Measurements from ENCODE around the gene ENPP3. TPM values are rescaled to one million over a fixed set of nuclear protein-coding genes. Genes with fewer than 3 reads are reported as not detected.

Gene ENPP3
- 0.51 and 1.4 TPM in 2 replicates for total RNA-seq

DNA sequence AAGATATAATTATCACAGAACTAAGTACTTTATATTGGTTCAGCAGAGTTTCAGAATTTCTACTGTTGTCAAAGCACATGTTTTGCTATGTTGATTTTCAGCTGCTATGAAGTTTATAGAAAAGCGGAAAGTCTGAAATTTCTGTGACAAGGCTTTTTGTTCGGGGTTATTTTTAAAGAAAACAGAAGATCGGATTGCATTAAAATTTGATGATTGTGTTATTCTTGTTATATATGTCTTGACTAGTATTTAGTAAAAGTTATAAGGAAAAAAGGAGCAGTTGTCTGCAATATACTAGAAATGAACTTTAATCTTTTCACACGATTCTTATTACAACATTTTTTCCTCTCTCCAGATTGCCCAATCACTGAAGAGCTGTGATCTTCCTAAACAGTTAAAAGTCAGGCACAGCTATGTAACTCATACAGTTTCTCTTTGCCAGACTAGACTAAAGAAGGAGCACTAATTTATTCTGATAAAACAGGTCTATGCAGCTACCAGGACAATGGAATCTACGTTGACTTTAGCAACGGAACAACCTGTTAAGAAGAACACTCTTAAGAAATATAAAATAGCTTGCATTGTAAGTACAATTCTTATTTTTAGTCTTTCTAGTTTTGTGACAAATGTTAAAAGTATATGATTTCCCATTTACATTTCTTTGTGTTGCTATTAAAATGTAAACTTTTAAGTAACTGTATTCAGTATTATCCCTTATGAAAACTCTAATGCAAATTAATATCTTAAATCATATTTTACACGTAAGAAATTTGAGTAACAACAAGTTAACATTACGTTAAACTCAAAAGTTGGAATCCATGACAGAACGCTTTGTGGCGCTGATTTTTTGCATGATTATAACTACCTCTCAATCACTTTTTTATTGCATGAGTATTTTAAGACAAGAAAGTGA is at the start of gene ENPP3:
Gene ENPP3, plus strand, starts transcription at position 423 of the 913 bp plus-strand sequence. Its CDS starts 83 bp downstream, at position 506.
- DNase-seq (ENCODE audit: low read depth in 2 of 2): no peak

DNA sequence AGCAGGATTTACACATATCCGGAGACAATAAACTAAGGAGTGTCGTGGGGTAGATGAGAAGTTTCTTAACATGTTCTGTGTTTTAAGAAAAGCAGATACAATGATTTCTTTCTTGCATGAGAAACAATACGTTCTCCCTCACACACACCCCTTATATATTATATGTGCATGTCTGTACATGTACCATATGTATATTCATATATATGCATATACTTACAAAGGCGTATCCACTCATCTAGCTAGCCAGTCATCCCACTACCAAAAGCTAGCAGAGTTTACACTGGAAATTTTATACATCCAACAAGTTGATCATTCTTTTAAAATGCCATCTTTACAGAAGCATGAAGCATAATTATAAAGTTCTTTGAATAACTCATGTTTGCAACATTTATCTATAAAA is 49.2 kb upstream of the ENPP3 start:
- no peak for DNase-seq (ENCODE audit: low read depth in 2 of 2)

DNA sequence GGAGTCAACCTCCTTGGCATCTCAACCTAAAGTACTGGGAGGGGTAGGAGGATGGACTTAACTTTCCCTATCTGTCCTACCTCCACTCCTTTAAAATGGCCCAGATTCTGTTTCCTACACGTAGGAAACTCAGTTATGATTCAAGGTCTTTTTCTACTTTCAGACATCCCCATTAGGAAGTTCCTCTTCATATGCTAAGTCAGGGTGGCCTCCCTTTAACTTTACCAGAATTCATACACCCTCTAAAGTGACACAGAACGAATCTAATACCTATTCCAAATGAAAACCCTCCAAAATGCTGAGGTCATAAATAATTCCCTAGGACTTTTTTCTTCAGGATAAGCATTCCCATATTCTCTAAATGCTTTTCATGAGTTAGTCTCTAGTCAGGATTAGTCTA is 48.5 kb upstream of the ENPP3 start:
- DNase-seq (ENCODE audit: low read depth in 2 of 2): no peak

DNA sequence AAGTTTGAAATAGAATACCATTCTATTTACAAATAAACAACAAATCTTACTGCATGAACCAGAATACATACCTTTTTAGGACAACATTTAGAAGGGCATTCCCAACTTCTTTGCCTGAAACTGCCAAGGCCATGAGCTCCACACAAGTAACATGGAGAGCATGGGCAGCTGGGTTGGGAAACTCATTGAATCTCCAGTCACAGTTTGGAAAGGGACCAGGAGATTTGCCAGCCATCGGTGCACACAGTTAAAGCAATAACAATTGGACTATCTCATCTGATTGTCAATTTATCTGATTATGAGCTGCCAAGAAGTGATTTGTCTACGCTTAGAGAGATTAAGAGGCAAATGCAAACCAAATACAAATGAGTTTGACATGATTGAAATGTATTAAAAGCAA is 44.2 kb upstream of the ENPP3 start:
- no peak for DNase-seq (ENCODE audit: low read depth in 2 of 2)

DNA sequence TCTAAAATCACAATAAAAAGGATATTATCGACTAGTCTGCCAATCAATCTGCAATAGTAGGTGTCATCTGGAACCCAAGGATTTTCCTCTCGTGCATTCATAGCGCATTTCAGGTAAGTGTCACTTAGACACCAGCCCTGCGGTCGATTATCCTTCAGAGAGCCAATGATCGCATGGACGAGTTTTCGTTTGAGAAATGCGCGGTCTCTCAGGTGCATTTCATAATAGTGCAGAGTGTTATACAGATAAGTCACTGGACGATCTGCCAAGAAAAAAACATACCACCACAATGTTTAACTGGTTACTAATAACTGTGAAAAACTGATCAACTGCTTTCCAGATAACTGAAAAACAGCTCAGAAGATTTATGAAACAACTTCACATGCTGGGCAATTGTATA is 43.0 kb upstream of the ENPP3 start:
- DNase-seq (ENCODE audit: low read depth in 2 of 2): no peak

DNA sequence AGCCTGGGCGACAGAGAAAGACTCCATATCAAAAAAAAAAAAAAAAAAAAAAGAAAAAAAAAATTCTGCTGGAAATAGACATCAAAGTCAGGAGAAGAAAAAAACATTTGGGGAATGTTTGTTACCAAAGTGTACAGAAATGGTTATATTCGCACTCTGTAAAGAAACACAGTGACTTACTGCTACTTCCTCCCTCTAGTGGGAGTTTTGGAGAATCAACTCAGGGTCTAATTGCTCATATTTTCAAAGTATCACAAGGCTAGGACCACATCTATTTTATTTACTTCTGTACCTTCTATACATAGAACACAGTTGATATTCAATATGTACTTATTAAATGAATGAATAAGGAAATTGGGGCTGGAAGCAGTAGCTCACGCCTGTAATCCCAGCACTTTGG is 39.7 kb upstream of the ENPP3 start:
- DNase-seq (ENCODE audit: low read depth in 2 of 2): no peak

DNA sequence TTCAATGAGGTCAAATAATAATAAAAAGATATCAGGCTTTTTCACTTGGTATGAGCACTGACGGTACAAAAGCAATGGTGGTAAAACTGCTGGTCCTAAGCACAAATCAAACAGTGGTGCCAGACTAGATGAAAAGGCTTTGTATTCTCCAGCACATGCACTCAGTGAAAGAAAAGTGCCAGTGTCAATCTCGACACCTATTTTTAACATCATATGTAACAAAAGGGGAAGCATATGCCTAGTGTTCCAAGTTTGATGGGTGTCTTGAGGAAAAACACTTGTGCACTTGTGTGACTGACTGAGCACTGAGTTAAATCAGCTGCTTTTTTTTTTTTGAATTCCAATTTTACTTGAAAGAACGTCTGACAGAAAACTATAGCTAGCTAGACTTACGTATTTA is 36.4 kb upstream of the ENPP3 start:
- no peak for DNase-seq (ENCODE audit: low read depth in 2 of 2)

DNA sequence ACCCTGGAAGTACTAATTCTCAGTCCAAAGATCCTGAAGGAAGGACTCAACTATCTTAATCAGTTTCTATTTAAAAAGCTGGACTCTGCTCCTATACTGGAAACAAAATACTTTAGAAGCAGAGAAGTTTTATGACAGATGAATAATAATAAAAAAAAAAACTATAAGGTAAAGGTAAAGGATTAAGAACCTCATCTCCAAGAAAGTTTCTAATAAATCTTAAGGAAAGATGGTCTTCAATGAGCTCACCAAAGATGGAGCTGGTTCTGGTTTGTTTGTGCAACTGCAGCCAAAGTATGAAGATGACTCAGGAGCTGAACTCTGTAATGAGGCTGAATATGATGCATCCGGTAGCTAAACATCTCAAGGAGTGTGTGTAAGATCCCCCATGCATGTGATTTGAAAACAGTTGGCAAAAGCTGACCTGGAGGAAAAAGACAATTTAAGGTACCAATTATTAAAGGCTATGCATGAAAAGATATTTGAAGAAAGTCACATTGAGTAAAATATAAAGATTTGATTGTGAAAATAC is 34.3 kb upstream of the ENPP3 start:
- DNase-seq (ENCODE audit: low read depth in 2 of 2): peak in 1 of 2 donors; percentile 7

DNA sequence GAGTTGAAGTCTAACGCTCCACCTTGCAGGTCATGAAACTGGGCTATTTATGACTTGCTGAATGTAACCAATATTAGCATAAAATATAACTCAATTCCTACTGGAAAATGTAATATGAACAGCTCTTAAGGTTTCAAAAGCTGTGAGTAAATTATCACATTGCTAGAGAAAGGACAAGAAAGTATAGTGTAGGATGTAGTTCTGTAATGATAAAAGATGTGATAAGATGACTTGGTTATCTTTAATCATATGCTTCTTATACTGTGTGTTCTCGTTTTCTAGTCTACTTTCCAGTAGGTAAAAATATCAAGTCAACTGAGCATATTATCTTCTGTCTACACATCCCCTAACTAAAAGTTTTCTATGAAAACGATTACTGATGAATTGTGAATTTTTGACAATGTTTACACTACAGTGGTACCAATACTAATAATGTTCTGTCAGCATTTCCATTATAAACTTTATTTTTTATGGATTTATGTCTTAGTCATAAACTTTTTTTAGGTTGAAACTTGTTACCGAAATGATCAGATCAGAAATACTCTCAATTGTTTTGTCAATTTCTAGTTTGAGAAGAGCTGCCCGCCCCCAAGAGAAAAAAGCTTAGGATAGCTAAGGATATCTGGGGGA is 23.7 kb upstream of the ENPP3 start:
- no peak for DNase-seq (ENCODE audit: low read depth in 2 of 2)

DNA sequence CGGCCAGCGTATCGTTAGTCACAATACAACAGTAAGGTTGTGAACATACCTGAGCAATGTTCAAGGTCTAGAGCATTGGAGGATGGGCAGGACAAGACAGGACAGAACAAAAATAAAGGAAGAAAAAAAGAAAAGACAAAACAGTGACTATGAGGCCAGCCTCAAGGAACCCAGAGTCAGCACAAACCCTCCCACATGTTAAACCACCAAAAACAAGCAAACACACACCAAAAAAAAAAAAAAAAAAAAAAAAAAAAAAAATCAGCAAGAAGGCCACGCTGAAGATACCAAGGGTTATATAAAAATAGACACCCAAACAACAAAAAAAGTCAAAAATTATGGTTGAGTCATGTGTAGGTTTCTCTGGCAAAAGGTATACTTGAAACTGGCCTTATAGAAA is 21.8 kb upstream of the ENPP3 start:
- DNase-seq (ENCODE audit: low read depth in 2 of 2): no peak

DNA sequence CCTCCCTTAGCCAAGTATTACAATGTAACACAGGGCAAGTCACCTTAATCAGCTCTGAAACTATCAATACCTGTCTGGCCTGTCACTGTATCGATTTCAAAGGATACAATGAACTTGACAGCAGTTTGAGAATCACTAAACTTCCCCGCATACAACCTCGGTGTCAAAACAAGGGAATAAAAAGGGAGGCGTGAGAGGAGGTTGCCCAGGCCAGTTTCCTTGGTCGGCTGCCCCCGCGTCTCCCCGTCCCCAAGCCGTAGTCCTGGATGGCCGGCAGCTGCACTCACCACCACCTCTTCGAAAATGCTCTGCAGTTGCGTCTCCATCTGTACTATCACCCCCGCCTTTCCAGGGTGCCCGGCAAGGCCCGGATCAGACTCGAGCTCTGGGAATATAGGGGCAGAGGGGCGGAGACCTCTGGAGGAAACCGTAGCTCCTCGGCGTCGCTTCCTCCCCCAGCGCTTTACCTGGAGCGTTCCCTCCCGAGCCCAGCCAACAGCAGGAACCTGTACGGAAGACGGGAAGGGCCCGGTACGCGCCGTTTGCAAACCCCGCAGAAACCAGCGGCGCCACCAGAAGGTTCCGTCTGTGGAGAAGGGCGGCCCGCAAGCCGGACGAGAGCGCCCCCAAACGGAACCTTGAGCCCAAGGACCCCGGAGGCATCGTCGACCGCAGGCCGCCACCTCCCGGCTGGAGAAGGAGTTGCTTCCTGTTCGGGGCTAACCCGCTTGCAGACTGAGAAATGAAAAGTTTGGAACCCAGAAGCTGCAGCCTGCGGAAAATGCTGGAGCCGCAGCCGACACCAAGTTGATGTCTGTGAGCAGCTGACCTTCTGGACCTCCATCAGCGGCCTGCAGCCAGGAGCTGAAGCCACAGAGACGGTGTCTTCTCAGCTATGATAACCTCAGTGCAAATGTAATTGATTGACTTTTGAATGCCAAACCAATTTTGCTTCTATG is 9.1 kb upstream of the ENPP3 start, which contains the start of gene MED23:
Gene MED23, minus strand, starts transcription at position 519 of the 959 bp plus-strand sequence. Its CDS starts 193 bp downstream, at position 326.
- DNase-seq (ENCODE audit: low read depth in 2 of 2): peak; percentile 83 to 95

DNA sequence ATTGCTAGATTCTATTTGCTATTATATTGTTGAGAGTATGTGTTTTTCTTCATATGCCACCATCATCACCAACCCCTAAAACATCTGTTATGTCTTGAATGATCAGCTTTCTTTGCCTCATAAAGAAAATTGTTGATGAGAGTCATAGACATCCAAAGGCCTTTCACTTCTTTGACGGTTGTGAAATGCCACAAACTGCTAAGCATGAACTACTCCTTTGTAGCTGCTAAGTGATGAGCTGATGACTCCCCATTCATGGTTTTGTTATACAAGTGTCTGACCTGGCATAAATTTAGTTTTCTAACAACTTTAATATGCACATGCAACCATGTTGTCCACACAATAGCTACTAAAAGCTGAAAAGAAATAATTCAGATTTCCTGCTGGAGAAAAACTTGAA is 8.4 kb upstream of the ENPP3 start:
- no peak for DNase-seq (ENCODE audit: low read depth in 2 of 2)

DNA sequence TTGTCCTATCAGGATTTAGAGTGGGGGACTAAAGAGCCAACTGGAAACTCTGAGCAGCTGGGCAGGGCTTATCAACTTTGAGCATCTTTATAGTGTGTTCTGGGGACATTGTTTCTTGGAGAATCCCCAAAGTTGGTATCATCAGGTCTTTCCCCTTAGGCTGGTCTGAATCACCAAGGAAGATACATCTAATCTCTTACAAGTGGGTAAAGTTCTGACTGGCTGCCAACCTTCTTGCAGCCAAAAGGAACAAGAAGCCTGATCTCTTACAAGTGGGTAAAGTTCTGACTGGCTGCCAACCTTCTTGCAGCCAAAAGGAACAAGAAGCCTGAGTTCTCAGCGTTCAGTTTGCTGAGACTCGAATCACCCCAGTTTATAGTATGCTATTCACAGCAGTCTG is 7.5 kb upstream of the ENPP3 start:
- no peak for DNase-seq (ENCODE audit: low read depth in 2 of 2)

DNA sequence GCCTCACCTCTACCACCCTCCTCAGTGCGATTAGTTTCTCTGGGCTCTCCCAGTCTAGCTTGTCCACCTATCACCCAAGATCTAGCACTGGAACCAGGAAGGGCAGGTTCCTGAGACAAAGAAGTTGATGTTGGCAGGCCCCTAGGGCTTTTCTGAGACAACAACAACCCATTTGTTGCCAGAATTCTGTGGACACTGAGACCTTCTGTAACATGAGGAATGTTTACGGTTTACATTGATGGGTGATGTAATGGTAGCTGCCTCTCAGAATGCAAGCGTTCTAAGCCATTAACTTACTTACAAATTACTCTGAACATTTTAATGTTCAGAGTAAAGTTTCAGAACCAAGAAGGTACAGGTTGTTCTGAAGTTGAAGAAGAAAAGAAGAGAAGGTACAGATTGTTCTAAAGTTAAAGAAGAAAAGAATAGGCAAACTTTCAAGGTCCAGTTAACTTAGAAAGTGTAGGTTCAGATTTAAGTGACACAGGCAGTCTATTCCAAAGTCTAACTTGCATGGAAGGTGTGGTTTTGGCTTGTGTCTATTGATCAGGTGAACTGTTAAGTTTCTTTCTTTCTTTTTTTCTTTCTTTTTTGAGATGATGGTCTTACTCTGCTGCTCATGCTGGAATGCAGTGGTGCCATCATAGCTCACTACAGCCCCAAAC is 5.3 kb upstream of the ENPP3 start:
- DNase-seq (ENCODE audit: low read depth in 2 of 2): no peak

DNA sequence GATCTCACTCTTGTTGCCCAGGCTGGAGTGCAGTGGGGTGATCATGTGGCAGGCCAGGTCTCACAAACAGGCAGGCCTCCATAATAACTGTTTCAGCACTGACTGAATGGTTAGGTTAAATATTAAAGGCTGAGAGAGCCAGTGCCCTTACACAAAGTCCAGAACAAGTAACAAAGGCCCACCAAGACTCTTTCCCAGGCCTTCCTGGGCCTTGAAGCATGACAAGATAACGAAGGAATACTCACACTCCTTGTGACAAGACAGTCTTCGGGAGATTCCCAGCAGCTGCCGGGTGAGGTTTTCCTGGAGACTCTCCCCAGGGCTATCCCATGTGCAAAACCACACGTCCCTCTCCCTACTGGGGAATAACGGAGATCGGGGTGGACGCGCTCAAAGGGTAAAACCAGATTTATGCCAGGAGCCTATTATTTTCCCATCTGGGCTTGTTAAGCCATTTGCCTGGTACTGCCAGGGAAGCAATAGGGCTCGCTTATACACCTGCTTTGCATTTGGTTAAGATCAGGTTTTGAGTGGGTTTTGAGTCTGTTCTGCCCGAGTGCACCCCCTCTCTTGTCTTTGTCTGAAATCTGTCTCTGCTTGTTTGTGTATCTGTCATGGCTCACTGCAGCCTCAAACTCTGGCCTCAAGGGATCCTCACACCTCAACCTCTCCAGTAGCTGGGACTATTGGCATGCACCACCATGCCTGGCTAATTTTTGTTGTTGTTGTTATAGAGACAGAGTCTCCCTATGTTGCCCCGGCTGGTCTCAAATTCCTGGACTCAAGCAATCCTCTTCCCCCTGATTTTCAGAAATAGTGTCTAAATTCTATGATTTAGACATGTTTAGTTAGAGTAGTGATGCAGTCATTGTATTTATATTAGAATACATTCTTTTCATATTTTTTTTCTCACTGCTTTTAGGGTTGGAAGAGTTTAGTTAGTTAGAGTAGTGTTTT is 1.4 kb upstream of the ENPP3 start:
- DNase-seq (ENCODE audit: low read depth in 2 of 2): no peak

DNA sequence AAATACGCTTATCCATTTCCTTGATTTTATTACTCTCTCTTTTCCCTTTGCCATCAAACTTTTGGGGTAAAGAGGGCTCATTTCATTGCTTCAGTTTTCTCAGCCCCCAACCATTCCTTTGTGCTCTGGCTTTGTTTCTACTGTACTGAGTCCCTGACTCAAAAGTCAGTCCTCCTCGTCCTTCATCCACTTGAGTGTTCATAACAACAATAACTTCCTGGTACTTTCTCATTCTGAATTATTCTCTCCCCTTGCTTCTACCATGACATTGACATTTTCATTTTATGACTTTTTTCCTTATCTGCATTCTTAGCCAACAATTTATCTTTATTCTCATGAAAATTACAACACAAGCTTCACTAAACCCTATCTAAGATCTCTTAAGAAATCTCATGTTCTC is 911 bp downstream of the ENPP3 start:
- DNase-seq (ENCODE audit: low read depth in 2 of 2): no peak

DNA sequence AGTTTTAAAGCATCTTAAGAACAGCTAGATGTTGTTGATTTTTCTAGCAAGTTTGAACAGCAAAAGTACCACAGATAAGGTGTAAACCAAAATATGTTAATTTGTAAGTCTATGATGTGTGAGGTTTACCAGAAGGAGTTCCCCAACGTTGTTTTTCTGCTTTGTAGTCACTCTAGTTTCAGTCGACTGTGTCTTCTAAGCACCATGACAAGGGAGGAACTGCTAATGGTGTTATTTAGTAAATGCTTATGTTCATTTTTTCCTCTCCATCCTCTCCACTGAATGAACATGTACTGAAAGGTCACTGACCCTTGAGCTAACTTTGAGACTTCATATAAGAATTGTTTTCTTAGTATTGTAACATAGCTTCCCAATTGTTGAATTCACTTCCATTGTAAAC is 3.0 kb downstream of the ENPP3 start:
- DNase-seq (ENCODE audit: low read depth in 2 of 2): no peak

DNA sequence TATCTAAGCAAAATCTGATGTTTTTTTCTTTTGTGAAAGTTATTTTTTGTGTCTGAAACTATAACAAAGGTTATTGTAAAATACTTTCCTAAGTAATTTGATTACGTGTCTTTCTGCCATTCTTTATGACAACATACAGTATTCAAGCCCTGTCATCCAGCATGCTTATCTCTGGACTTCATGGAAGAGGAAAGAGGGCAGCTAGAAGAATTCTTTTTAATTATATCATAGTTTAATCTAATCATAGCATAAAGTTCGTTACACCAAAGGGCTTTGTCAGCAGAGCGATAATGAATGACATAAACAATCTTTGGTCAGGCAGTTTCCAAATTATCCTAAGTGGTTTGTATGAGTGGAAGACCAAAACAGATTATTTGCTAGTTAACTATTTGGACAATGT is 3.5 kb downstream of the ENPP3 start:
- DNase-seq (ENCODE audit: low read depth in 2 of 2): no peak

DNA sequence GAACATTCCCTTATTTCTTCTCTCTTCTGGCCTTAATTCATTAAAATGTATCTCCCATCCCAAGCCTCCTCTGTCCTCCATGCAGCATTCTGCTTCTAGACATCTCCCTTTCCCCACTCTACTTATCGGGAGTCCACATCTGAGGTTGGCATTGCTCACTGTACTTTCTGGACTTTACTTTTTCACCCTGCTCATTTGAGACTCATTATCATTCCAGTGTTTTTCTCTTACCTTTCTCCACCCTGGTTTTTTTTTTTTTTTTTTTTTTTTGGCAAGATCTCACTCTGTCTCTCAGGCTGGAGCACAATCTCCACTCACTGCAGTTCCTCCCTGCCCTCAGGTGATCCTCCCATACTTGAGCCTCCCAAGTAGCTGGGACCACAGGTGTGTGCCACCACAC is 4.5 kb downstream of the ENPP3 start:
- no peak for DNase-seq (ENCODE audit: low read depth in 2 of 2)

DNA sequence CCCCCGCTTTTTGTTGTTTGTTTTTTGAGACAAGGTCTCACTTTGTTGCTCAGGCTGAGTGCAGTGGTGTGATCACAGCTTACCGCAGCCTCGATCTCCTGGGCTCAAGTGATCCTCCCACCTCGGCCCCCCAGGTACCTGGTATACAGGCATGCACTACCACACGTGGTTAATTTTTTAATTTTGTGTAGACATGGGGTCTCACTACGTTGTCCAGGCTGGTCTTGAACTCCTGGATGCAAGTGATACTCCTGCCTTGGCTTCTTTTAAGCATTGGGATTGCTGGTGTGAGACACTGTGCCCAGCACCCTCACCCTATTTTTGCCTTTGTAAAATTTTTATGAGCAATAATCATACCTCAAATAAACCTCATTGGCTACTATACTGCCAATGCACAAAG is 5.5 kb downstream of the ENPP3 start:
- DNase-seq (ENCODE audit: low read depth in 2 of 2): no peak
